Urothelium cell line (cell line): ENCODE results near the gene PGM3.
A peak's percentile ranks its signal among the peaks of the same experiment; 100 is the strongest.
"Not testable (repeated sequence)": the region's sequence is repeated elsewhere in the genome, so short reads cannot be mapped to it uniquely, and the experiment has no call there.

Source experiments
- DNase-seq: peaks from one replicate; pipeline ENCODE4 v3.0.0; 2011; ENCODE audit warnings: low spot score, mixed read lengths
- FAIRE-seq: peaks from 2 replicates; lab custom pipeline; 2011; peaks lifted over from hg19 to GRCh38; lab: Jason Lieb, UNC

PGM3 gene

GRCh38 chr6:83192871-83193746 lies at the start of gene PGM3, which contains the start of gene RWDD2A:
Gene PGM3, minus strand, starts transcription at chr6:83193265. Its CDS starts 2,253 bp downstream, at chr6:83191012.
Gene RWDD2A, plus strand, starts transcription at chr6:83193357. Its CDS starts 1,095 bp downstream, at chr6:83194452.
- DNase-seq, result peak; percentile 90

DNA sequence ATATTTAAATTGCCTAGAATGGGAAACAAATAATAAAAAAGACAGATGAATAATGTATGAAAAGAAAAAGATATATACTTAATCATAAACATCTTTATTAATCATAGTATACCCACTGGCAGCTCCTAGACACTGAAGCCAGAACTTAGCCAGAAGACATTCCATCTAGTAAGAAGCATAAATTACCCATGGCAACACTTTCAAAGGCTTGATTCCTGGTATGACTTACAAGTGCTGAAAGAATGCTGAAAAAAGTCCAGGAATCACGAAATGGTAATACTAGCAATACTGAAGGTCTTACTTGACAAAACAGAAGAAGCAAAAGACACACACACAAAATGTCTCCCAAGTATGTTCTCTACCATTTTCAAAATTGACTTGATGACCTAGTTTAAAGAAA lies 38.1 kb upstream of the PGM3 start:
- DNase-seq (no peak), FAIRE-seq (no peak)

More at GRCh38 chr6:83192871-83193746, at the start of gene PGM3, which contains the start of gene RWDD2A:
- no peak for FAIRE-seq

GRCh38 chr6:83226517-83226916 lies 33.5 kb upstream of the PGM3 start:
- FAIRE-seq (no peak), DNase-seq (no peak)

DNA sequence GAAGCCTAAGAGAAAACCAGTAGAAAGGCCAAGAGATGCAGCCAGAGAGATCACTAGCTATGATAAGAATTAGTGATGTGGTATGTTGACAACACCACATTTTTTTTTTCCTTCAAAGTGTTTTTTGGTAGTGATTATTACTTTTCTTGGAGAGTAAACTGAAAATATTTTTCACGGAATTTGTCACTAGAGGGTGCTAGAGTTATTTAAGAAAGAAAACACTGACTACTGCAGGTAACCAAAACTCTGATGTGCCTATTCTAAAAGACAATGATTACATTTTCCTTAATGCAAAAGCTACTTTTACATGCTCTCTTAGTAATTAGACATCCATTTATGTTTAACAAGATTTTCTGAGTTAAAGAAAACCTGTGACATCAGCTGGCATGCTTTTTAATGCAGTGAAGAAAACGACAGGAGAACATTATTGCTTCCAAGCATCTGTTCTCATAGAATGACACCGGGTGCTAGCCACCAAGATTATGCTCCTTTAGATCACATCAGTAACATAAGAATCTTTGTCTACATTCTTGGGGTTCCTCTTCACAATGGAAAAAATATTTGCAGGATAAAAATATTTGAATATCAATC lies 28.9 kb upstream of the PGM3 start:
- DNase-seq (peak; percentile 4), FAIRE-seq (no peak)

- DNase-seq (no peak), FAIRE-seq (no peak)
These were observed 28.2 kb upstream of the PGM3 start for GRCh38 chr6:83221276-83221675.

- FAIRE-seq, result no peak
- DNase-seq, result no peak
These were observed 27.1 kb upstream of the PGM3 start for GRCh38 chr6:83220121-83220520.

DNA sequence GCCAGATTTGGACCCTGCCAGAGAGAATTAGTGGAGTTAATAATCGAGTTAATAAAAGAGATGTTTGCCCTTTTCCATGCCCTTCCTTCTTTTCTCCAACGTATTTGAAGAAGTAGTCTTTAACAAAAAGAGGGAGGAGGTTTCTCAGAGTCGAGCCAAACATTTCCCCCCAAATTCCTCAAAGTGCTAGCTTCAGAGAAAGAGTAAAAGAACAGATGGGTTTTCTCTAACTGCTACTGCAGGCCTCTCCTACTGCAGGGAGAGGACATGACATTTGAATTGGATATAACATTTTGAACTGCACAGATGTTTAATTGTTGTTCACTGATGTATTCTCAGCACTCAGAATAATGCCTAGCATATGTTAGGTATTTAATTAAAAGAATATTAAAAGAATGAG lies 25.6 kb upstream of the PGM3 start:
- DNase-seq, result no peak
- no peak for FAIRE-seq

DNA sequence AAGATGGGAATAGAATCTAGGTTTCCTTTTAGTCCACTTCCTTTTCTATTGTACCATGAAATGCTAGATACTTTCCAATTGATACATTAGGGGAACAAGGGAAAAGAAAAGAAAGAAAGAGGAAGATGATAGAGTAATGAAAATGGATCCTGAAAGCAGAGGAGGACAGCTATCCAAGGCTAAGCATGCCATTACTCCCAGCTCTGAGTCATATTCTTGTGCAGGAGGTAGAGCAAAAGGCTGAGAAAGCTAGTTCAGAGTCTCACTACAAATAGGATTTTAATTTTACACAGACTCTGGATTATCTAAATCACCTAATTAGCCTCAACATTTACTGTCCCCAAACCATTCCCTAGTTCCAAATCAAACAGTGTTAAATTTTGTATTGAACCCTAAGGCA lies 23.7 kb upstream of the PGM3 start:
- DNase-seq, result no peak
- FAIRE-seq, result no peak

- FAIRE-seq (no peak), DNase-seq (peak; percentile 32)
These were observed 22.3 kb upstream of the PGM3 start for GRCh38 chr6:83215131-83216047.

- DNase-seq (no peak), FAIRE-seq (no peak)
These were observed 9.0 kb upstream of the PGM3 start for GRCh38 chr6:83202031-83202430.

- DNase-seq (no peak), FAIRE-seq (no peak)
These were observed 6.8 kb upstream of the PGM3 start for GRCh38 chr6:83199863-83200225.

DNA sequence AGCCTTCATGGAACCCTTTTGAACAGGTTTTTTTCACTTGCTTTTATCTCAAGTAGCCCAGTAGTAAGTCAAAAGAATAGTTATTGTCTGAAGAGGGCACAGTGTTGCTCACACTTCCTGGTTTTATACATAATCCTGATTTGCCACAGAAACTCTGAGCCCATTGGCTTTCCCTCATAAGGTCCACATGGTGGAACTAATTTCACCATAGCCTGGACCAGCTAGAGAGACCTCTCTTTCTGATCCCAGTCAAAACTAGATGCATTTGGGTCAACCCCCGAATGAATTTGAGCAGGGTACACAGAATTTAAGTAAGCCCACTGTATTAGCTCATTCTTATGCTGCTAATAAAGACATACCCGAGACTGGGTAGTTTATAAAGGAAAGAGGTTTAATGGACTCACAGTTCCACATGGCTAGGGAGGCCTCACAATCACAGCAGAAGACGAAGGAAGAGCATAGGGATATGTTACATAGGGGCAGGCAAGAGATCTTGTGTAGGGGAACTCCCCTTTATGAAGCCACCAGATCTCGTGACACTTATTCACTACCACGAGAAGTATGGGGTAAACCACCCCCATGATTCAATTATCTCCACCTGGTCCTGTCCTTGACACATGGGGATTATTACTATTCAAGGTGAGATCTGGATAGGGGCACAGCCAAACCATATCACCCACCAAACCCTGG lies 6.3 kb upstream of the PGM3 start:
- no peak for DNase-seq
- FAIRE-seq, result no peak

GRCh38 chr6:83198486-83199172 lies 5.6 kb upstream of the PGM3 start:
- FAIRE-seq (no peak), DNase-seq (no peak)

- DNase-seq, result peak; percentile 33
- FAIRE-seq, result no peak
These were observed 892 bp upstream of the PGM3 start for GRCh38 chr6:83193747-83194566.

- FAIRE-seq (no peak), DNase-seq (no peak)
These were observed 609 bp downstream of the PGM3 start for GRCh38 chr6:83192456-83192855.

DNA sequence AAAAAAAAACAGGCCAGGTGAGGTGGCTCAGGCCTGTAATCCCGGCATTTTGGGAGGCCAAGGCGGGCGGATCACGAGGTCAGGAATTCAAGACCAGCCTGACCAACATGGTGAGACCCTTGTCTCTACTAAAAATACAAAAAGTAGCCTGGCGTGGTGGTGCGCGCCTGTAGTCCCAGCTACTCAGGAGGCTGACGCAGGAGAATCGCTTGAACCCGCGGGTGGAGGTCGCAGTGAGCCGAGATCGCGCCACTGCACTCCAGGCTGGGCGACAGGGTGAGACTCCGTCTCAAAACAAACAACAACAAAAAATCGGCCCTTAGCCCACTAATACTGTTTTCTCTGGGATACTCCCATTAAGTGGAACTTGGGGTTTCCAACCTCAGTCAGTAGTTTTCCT lies 1.1 kb downstream of the PGM3 start:
- not testable (repeated sequence) for DNase-seq, FAIRE-seq

DNA sequence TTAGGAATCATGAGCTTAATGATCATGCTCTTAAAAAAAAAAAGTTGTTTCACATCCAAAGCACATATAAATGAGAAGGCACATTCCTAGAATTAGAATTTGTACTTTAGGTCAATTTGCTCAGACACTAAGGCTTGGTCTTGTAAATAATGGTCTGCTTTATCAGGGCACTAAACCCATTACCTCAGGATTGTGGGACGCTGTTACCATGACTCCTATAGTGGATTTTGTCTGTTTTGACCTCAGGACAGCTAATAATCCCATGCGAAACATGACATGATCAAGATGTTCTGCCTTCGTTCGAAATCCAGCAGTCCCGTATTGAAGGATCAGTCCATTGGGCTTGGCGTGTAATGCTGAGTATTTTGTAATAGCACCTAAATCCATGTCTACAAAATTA lies 2.4 kb downstream of the PGM3 start:
- FAIRE-seq (no peak), DNase-seq (no peak)

GRCh38 chr6:83188501-83188900 lies 4.6 kb downstream of the PGM3 start:
- no peak for FAIRE-seq
- no peak for DNase-seq

DNA sequence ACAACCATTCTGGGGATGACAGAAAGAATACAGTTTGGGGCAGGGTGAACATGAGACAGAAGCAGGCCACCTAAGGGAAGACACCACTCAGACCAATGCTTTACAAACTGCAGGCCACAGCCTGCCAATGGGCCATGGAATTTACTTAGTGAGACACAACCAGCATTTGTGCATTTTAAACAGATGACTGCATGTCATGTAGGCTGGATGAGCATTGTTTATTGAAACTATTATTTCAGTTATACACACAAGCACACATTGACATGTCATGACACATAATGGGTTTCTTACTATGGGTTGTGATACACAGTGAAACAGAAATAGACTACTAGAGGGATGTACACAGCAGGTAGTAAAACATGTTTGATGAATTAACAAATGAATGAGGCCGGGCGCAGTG lies 8.0 kb downstream of the PGM3 start:
- FAIRE-seq (no peak), DNase-seq (no peak)
